ENCODE measurements around the gene ECT2L.

DNA sequence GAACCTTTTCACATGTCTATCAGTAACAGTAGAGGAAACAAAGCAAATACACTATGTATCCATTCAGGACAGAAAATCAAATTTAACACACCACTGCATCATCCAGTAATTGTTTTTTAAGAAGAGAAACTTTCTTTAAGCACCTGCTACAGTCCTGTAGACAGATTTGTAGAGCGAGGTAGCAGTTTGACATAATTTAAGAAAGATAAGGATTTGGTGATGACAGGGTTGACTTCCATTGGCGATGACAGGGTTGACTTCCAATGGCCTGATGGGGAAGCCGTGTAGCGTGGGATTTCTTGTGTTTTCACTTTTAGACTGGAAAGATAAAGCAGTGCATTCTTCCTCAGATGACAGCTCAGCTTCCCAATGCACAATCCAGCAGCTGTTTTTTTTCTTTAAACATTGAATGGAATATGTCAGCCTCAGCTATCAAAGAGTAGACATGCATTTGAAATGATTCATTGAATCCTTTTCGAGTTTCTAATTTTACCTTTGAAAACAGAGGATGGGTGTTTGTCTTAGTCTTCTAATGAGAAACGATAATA is 68.5 kb downstream of the ECT2L start:
- TF ChIP-seq CTCF (IDR thresholded peaks at IDR 0.05 in 2 of 3, conservative IDR thresholded peaks at IDR 0.05 in 1 of 3; ENCODE audit: borderline replicate concordance in 1 of 3, insufficient read depth in 1 of 3, low read depth in 2 of 3, low read length in 2 of 3) (no peak), ZNF274 (IDR thresholded peaks at IDR 0.05; ENCODE audit: low read depth, low read length) (no peak), RAD21 (IDR thresholded peaks at IDR 0.05; ENCODE audit: low read depth) (no peak), SP1 (IDR thresholded peaks at IDR 0.05; ENCODE audit: low read depth) (no peak), FOSL1 (IDR thresholded peaks at IDR 0.05; ENCODE audit: low read depth) (no peak), SIN3A (IDR thresholded peaks at IDR 0.05; ENCODE audit: low read depth) (no peak), POLR2AphosphoS5 (IDR thresholded peaks at IDR 0.05; ENCODE audit: low read depth, low read length) (no peak), POLR2A (IDR thresholded peaks at IDR 0.05; ENCODE audit: borderline replicate concordance, extremely low read depth, insufficient read depth, insufficient read length) (no peak), MAX (IDR thresholded peaks at IDR 0.05) (no peak), TCF7L2 (IDR thresholded peaks at IDR 0.05; ENCODE audit: borderline replicate concordance, extremely low read depth, insufficient read depth, insufficient read length) (no peak)
- TF ChIP-seq, protein P1, sequence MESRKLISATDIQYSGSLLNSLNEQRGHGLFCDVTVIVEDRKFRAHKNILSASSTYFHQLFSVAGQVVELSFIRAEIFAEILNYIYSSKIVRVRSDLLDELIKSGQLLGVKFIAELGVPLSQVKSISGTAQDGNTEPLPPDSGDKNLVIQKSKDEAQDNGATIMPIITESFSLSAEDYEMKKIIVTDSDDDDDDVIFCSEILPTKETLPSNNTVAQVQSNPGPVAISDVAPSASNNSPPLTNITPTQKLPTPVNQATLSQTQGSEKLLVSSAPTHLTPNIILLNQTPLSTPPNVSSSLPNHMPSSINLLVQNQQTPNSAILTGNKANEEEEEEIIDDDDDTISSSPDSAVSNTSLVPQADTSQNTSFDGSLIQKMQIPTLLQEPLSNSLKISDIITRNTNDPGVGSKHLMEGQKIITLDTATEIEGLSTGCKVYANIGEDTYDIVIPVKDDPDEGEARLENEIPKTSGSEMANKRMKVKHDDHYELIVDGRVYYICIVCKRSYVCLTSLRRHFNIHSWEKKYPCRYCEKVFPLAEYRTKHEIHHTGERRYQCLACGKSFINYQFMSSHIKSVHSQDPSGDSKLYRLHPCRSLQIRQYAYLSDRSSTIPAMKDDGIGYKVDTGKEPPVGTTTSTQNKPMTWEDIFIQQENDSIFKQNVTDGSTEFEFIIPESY (IDR thresholded peaks at IDR 0.05; ENCODE audit: extremely low read depth, insufficient replicate concordance, low read length), result no peak
- TF ChIP-seq, protein P2, sequence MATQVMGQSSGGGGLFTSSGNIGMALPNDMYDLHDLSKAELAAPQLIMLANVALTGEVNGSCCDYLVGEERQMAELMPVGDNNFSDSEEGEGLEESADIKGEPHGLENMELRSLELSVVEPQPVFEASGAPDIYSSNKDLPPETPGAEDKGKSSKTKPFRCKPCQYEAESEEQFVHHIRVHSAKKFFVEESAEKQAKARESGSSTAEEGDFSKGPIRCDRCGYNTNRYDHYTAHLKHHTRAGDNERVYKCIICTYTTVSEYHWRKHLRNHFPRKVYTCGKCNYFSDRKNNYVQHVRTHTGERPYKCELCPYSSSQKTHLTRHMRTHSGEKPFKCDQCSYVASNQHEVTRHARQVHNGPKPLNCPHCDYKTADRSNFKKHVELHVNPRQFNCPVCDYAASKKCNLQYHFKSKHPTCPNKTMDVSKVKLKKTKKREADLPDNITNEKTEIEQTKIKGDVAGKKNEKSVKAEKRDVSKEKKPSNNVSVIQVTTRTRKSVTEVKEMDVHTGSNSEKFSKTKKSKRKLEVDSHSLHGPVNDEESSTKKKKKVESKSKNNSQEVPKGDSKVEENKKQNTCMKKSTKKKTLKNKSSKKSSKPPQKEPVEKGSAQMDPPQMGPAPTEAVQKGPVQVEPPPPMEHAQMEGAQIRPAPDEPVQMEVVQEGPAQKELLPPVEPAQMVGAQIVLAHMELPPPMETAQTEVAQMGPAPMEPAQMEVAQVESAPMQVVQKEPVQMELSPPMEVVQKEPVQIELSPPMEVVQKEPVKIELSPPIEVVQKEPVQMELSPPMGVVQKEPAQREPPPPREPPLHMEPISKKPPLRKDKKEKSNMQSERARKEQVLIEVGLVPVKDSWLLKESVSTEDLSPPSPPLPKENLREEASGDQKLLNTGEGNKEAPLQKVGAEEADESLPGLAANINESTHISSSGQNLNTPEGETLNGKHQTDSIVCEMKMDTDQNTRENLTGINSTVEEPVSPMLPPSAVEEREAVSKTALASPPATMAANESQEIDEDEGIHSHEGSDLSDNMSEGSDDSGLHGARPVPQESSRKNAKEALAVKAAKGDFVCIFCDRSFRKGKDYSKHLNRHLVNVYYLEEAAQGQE (IDR thresholded peaks at IDR 0.05; ENCODE audit: low read depth), result no peak
